ENCODE measurements around the gene TMEM9.

TMEM9 gene

DNA sequence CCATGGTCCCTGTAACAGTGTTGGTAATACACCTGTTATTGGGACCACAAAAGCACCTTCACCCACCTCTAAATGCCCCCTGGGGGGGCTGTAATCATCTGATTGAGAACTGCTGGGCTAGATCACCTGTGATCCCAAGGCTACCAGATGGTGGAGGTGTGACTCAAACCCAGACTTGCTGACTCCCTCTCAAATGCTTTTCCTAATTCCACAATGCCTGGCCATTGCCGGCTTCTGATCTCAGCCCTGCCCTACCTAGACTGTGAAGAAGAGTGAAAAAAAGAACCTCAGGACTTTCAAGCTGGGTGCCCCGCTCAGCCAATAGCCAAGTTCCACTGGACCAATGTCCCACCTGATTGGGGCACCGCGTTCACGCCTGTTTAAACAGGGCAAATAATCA, 9.6 kb downstream of the TMEM9 start:
- no peaks in the 10 kb centered on the region for H3K4me1 Mint-ChIP-seq (ENCODE audit: low read depth)
- no peak overlapping the region for H3K4me3 Mint-ChIP-seq
- no peak overlapping the region for H3K27ac Mint-ChIP-seq
- peaks cover 34% of the 10 kb centered on the region for H3K36me3 Mint-ChIP-seq (ENCODE audit: low read depth)
- H3K9me3 Mint-ChIP-seq = no peaks in the 10 kb centered on the region
- H3K27me3 Mint-ChIP-seq = no peaks in the 10 kb centered on the region

DNA sequence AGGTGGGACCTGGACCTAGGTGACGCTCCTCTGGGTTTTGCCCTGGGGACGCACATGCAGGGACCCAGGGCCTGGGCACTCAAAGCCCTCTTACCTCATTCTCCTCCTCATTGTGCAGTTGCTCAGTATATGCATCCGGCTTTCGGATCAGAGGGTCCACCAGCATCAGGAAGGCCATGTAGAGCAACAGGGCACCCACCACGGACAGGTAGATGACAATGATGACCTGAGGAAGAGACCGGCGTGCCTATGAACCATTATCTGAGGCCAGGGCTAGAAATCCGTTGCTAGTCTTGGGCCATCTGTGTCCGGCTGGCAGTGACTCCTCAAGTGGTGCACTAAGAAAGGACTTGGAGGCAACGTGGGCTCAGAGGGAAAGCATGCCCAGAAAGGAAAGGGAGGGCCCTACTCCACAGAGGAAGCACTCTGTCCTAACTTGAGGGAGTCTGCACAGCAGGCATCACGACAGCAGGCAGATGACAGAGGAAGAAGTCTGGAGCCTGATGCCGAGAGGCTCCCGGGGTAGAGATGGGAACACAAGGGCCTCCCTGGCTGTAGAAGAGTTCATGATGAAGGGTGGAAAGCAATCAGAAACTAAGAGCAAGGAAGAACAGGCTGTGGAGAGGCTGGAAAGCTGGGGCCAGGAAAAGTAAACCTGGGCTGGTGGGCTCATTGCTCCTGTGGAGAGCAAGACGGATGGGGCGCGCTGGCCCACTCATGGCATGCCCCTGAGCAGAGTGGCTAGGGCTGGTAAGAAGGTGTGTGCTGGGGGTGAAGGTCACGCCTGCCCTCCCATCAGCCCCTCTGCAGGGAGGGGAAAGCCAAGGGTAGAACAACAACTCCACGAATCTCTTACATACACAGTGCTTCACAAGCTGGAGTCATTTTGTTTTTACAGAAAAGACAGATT, 10.3 kb downstream of the TMEM9 start:
- Mint-ChIP-seq H3K27ac (no peak overlapping the region), H3K4me3 (no peak overlapping the region), H3K9me3 (no peaks in the 10 kb centered on the region), H3K4me1 (ENCODE audit: low read depth) (no peaks in the 10 kb centered on the region), H3K36me3 (ENCODE audit: low read depth) (peaks cover 29% of the 10 kb centered on the region), H3K27me3 (no peaks in the 10 kb centered on the region)

DNA sequence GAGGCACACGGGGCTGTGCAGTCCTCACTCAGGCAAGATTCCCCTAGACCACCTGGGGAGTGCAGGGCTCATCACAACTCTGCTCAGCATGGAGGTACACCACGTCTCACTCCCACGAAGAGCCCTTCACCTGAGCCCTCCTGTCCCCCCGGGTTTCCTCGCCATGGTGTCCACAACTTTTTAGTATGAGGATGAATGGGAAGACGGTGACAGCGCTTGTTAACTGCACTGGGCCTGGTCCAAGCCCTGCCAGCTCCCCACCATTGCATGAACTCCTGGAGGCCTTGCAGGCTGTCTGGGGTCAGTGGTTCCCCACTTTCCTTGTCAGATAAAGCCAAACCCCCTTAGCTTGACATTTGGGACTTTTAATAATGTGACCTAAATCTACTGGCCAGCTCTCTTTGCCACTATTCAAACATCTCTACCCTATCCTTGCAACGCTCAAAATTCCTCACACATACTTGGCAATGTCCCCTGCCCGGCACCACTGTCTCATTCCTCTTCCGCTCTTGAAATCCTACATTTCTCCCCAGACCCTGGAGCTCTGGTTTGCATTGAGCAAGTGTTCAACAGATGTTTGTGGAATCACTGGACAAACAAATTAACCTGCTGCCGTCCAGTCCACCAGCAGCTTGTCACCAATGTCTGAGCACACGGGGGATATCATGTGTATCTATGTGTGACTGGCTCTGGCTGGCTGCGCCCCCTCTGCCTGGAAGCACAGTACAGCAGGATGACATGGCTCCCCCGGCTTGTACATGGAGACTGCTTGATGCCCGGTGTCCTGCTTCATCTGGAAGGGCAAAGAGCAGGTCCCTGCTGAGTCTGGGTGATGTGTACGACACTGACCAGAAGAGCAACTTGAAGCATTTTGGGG, 11.2 kb downstream of the TMEM9 start:
- no peak overlapping the region for H3K4me3 Mint-ChIP-seq

DNA sequence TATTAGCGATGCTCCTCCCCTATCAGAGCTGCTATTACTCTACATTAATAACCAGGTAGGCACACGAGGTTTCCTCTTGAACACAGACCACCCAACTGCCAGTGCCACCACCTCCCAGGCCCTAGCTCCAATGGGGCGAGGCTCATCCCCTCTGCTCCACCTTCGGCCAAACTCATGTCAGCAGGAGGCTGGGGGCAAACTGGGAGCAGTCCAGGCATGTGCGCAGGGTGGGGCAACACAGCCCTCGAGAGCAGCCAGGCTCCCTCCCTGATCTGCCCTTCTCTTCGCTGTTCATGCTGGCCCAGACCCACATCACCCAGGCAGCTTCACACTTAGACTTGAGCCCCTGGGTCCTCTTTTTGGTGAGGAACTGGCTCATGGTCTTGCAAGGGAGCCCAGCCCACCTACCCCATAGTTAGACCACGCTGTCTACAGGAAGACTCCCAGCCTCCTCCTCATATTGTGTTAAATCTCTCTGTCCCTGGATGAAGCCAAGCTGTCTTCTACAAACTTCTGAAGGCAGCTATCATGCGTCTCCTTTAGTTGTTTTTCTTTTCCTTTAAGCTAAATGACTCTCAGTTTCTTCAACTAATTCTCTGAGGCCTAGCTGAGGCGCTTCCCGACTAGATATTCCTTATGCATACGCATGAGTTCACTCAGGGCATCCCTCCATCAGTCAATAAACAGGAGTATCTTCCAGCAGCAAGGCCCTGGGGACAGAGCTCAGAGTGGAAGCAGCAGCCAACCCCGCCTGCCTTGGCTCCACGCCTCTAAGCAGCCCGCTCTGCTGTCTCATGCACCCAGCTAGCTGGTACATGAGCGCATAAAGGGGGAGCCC, 12.0 kb downstream of the TMEM9 start:
- Mint-ChIP-seq H3K9me3 (no peaks in the 10 kb centered on the region), H3K27me3 (no peaks in the 10 kb centered on the region), H3K4me3 (no peak overlapping the region), H3K27ac (no peak overlapping the region), H3K4me1 (ENCODE audit: low read depth) (no peaks in the 10 kb centered on the region), H3K36me3 (ENCODE audit: low read depth) (peaks cover 26% of the 10 kb centered on the region)

More for the DNA sequence above, 11.2 kb downstream of the TMEM9 start:
- Mint-ChIP-seq H3K27me3 (no peaks in the 10 kb centered on the region), H3K9me3 (no peaks in the 10 kb centered on the region), H3K4me1 (ENCODE audit: low read depth) (no peaks in the 10 kb centered on the region), H3K27ac (no peak overlapping the region), H3K36me3 (ENCODE audit: low read depth) (peaks cover 28% of the 10 kb centered on the region)

DNA sequence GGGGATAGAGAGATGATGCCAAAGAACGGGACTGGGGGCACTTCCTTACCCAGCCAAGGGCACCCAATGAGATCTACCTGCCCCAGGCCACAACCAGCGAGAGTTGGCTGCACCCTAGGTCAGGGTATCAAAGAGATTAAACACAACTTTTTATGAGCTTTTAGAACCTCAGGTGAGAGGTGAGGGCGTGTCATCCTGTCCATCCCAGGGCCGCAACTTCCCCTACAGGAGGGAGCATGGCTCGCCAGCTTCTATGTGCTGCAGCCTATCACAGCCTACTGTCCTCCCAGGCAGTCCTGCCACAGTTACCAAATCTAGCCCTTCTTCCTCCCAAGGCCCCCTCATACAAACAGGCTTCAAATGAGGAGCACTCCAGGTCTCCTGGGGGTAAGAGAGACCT, 12.9 kb downstream of the TMEM9 start:
- Mint-ChIP-seq H3K9me3 (no peaks in the 10 kb centered on the region), H3K36me3 (ENCODE audit: low read depth) (peaks cover 22% of the 10 kb centered on the region), H3K4me1 (ENCODE audit: low read depth) (no peaks in the 10 kb centered on the region), H3K27ac (no peak overlapping the region), H3K4me3 (no peak overlapping the region), H3K27me3 (no peaks in the 10 kb centered on the region)

DNA sequence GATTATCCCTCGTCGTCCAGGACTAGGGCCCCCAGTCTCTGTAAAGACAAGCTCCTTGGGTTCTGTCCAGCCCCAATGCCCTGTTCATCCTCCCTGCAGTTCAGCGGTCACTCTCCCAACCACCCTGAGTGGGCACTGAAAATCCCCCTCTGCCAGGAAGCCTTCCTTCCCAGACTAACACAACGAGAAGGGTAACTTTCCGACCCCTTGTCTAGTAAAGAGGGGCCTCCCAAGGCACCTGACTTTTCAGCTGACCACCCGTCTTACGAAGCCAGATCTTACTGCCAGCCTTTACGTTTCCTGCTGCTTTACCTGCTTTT, 13.4 kb downstream of the TMEM9 start:
- no peaks in the 10 kb centered on the region for H3K4me1 Mint-ChIP-seq (ENCODE audit: low read depth)
- no peak overlapping the region for H3K4me3 Mint-ChIP-seq
- H3K27ac Mint-ChIP-seq = no peak overlapping the region
- H3K9me3 Mint-ChIP-seq = no peaks in the 10 kb centered on the region
- peaks cover 22% of the 10 kb centered on the region for H3K36me3 Mint-ChIP-seq (ENCODE audit: low read depth)
- no peaks in the 10 kb centered on the region for H3K27me3 Mint-ChIP-seq

DNA sequence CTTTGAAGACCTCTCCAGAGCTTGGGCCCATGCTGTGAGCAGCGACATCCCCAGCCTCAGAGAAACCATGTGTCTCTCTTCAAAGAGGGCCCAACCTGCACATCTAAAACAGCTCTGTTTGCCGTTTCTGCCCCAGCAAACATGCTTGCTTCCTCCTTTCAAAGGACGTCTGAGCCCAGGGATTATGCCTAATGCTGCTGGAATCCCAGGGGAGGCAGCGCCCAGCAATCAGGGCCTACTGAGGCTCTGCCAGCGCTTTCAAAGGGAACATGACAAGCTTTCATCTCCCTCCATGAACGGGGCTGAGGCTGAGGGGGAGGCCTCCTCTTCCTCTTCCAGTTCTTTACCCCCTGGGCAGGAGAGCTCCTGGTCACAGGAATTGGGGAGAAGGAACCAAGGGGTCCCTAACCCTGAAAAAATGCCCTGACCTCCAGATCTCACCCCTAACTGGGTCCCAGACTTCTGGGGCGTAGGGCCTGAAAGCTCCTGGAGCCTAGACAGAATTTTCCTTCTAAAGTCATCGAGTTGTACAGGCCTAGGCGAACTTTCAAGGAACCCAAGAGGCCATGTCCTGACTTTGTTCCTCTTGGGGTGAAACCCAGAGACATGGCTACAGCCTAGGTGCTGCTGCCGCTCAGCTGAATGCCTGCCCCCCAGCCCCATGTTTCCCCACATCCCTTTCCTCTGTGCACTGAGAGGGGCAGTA, 13.9 kb downstream of the TMEM9 start:
- Mint-ChIP-seq H3K27ac (no peak overlapping the region), H3K27me3 (no peaks in the 10 kb centered on the region), H3K36me3 (ENCODE audit: low read depth) (peaks cover 26% of the 10 kb centered on the region), H3K9me3 (no peaks in the 10 kb centered on the region), H3K4me3 (no peak overlapping the region), H3K4me1 (ENCODE audit: low read depth) (no peaks in the 10 kb centered on the region)

DNA sequence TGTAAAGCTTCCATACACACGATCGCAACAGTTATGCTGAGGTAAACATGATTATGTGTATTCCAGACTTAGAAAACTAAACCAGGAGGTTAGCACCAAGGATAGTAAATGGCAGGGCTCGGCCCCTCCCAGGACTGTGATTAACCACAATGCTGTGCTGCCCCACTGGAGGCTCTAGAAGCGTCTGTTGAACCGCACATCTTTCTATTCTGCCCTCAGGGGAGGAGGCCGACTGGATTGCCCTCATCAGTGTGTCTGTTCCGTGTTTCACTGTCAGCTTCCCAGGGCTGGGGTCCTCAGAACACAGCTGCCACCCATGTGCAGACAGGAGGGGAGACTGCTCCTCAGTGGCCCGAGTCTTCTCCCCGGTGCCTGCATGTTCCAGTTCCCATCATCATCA, 14.5 kb downstream of the TMEM9 start:
- H3K4me1 Mint-ChIP-seq (ENCODE audit: low read depth) = no peaks in the 10 kb centered on the region
- no peak overlapping the region for H3K4me3 Mint-ChIP-seq
- no peaks in the 10 kb centered on the region for H3K9me3 Mint-ChIP-seq
- no peaks in the 10 kb centered on the region for H3K27me3 Mint-ChIP-seq
- peaks cover 24% of the 10 kb centered on the region for H3K36me3 Mint-ChIP-seq (ENCODE audit: low read depth)
- H3K27ac Mint-ChIP-seq = no peak overlapping the region

DNA sequence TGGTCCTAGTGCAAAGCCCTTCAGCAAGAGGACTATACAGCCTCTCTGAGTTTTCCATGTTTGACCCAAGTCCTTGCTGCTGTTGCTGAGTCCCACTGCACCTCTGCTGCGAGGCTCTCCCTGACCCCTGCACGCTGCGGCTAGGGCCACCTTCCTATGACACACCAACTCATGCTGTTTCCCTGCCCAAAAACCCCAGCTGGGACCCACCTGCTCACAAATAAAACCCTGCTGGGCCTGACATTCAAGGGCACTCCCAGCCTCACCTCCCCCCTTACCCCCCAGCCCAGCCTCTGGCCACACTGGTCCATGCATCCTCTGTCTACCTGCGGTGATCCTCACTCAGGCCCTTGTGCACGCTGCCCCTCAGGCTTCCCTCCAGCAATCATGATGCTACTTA, 15.0 kb downstream of the TMEM9 start:
- H3K36me3 Mint-ChIP-seq (ENCODE audit: low read depth) = peaks cover 20% of the 10 kb centered on the region
- H3K9me3 Mint-ChIP-seq = no peaks in the 10 kb centered on the region
- H3K27me3 Mint-ChIP-seq = no peaks in the 10 kb centered on the region
- H3K4me1 Mint-ChIP-seq (ENCODE audit: low read depth) = no peaks in the 10 kb centered on the region
- H3K4me3 Mint-ChIP-seq = no peak overlapping the region
- no peak overlapping the region for H3K27ac Mint-ChIP-seq

DNA sequence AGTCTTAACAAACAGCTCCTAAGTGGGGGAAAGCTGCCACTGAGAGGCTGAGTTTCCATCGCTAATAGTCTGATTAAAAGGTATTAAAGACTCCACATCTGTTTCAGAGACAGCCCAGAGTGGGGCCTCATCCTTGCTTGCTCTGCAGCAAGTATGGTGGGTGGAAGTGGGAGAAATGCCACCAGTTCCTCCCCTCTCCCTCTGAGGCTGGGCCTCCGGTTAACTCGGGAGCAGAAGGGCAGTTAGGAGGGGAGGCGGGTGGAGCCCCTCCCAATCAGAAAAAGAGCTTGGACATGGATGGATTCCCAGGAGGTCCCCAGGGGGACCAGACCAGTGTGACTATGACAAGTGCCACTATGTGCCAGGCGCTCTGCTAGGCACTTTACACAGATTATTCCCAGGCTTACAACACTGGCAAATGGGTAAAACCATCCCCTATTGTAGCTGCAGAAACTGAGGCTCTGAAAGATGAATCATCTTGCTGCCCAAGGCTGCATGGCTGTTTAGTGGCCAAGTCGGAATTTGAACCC, 15.9 kb downstream of the TMEM9 start:
- H3K4me1 Mint-ChIP-seq (ENCODE audit: low read depth) = no peaks in the 10 kb centered on the region
- H3K27ac Mint-ChIP-seq = no peak overlapping the region
- no peaks in the 10 kb centered on the region for H3K9me3 Mint-ChIP-seq
- H3K36me3 Mint-ChIP-seq (ENCODE audit: low read depth) = peaks cover 10% of the 10 kb centered on the region
- H3K4me3 Mint-ChIP-seq = no peak overlapping the region
- no peaks in the 10 kb centered on the region for H3K27me3 Mint-ChIP-seq

DNA sequence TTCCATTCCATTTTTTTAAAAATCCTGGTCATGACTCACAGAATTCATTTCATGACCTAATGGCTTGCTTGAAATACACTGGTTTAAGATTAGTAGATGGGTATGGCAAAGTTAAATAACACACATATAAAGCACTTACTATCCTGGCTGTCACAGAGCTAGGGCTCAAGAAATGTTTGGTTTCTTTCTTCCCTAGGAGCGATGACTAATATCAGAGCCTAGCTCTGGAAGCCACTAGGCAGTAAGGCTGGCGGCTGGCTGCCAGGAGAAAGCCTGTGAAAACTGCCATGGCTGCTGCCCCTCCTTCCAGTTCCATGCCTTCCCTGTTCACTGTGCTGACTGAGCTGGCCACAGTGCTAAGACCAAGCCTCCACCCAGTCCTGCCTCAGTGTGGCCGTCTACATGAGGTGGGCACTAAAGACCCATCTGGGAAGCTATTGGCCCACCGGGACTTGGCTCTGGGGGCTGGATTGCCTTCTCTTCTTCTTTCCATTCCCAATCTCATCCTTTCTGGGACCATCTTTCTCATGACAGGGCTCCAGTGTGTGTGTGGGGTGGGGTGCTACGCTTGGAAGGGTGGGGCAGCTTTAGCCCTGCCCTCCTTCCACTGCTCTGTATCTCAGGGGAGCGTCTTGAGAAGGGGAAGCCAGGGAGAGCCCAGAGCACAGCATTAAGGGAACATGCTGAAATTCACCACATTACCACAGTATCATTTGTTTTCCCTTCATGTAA, 16.5 kb downstream of the TMEM9 start:
- Mint-ChIP-seq H3K9me3 (no peaks in the 10 kb centered on the region), H3K4me3 (no peak overlapping the region), H3K27me3 (no peaks in the 10 kb centered on the region), H3K4me1 (ENCODE audit: low read depth) (no peaks in the 10 kb centered on the region), H3K36me3 (ENCODE audit: low read depth) (peaks cover 7% of the 10 kb centered on the region), H3K27ac (no peak overlapping the region)

DNA sequence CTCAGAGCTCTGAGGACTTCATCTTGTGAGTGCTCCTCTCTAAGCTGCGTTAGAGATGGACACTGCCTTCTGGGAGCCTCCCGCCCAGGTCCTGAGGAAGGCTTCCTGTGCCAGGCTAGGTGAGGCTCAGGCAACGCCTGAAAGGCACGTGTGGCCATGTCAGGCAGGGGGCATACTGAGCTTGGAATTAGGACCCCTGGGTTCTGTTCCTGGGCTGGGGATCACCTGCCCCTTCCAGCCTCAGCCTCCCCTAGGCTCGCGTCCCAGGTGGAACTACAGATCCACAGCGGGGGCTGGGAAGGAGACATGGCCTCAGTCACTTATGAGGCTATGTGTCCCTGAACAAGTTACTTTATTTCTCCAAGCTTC, 17.3 kb downstream of the TMEM9 start:
- H3K36me3 Mint-ChIP-seq (ENCODE audit: low read depth) = peaks cover 7% of the 10 kb centered on the region
- no peaks in the 10 kb centered on the region for H3K9me3 Mint-ChIP-seq

DNA sequence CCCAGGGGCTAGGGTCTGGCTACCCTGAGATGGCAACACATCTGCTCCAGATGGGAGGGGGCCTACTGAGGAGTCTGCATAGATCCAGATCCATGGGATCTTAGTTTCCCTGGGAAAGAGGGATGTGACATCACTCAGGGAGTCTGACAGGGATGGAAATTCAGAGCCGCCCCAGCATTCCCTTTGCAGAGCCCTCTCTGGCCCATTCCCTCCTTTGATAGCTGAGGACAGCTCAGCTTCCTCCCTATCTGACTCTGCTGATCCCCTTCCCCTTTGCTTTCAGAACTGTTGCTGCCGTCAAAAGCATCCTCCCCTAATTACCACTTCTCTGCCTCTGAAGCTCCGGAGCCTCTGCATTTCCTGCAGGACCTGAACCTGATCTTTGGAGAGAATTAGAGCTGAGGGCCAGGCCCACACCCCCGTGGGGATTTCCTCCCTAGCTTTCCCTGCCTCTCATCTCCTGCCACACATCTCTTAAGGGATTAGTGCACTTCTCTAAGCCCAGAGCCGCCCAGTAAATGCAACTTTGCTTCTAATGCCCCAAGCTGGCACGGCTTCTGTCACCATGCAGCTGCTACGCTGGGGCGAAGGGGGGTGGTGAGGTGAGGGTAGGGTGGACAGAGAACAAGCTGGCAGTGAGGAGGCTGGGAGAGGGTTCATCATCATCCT, 17.8 kb downstream of the TMEM9 start:
- Mint-ChIP-seq H3K4me1 (ENCODE audit: low read depth) (no peaks in the 10 kb centered on the region), H3K36me3 (ENCODE audit: low read depth) (peaks cover 7% of the 10 kb centered on the region), H3K27ac (no peak overlapping the region), H3K4me3 (no peak overlapping the region), H3K27me3 (no peaks in the 10 kb centered on the region), H3K9me3 (no peaks in the 10 kb centered on the region)

More for the DNA sequence above, 17.3 kb downstream of the TMEM9 start:
- H3K27ac Mint-ChIP-seq = no peak overlapping the region
- H3K4me3 Mint-ChIP-seq = no peak overlapping the region
- no peaks in the 10 kb centered on the region for H3K27me3 Mint-ChIP-seq
- H3K4me1 Mint-ChIP-seq (ENCODE audit: low read depth) = no peaks in the 10 kb centered on the region

All from stimulated activated naive CD8-positive, alpha-beta T cell treated with anti-CD3 and anti-CD28 coated beads, Interleukin-15, Interleukin-2, amounts not matched to agents 100 ng/mL and 50 ng/mL, for 24 hours (primary cell).